GM10266 (cell line): ENCODE results near the gene SLC6A11.

Experiments used
- DNase-seq: peaks from one replicate; pipeline ENCODE4 v3.0.0; 2012; ENCODE audit errors: extremely low spot score
- TF ChIP-seq, protein P1 (sequence below): IDR thresholded peaks from 2 replicates; pipeline ENCODE4 v1.5.1; 2012; ENCODE audit warnings: mild to moderate bottlenecking, low read depth; ENCODE audit not compliant: control insufficient read depth, insufficient read depth; ENCODE audit errors: missing control alignments

The SLC6A11 gene

GRCh38 chr3:10929978-10930665, 114.1 kb downstream of the SLC6A11 start:
- no peak for DNase-seq
- TF ChIP-seq, protein P1, sequence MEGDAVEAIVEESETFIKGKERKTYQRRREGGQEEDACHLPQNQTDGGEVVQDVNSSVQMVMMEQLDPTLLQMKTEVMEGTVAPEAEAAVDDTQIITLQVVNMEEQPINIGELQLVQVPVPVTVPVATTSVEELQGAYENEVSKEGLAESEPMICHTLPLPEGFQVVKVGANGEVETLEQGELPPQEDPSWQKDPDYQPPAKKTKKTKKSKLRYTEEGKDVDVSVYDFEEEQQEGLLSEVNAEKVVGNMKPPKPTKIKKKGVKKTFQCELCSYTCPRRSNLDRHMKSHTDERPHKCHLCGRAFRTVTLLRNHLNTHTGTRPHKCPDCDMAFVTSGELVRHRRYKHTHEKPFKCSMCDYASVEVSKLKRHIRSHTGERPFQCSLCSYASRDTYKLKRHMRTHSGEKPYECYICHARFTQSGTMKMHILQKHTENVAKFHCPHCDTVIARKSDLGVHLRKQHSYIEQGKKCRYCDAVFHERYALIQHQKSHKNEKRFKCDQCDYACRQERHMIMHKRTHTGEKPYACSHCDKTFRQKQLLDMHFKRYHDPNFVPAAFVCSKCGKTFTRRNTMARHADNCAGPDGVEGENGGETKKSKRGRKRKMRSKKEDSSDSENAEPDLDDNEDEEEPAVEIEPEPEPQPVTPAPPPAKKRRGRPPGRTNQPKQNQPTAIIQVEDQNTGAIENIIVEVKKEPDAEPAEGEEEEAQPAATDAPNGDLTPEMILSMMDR = no peak

DNA sequence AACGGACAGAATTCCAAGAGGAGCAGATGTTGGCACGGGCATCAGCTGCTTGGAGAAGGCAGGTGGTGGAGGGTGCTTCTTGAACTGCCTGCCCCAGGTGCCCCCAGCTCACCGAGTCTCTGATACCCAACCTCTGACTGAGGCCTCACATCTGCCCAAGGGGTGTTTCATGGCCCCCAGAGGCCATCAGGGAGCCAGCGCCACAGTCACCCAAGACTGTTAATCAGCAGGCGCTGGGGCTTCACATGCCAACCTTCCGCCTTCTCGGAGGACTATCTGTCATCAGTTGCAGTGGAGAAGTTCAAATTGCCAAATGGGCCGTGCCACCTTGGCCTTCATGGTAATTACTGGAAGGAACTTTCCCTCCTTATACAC, 114.6 kb downstream of the SLC6A11 start:
- TF ChIP-seq, protein P1 = no peak
- no peak for DNase-seq

DNA sequence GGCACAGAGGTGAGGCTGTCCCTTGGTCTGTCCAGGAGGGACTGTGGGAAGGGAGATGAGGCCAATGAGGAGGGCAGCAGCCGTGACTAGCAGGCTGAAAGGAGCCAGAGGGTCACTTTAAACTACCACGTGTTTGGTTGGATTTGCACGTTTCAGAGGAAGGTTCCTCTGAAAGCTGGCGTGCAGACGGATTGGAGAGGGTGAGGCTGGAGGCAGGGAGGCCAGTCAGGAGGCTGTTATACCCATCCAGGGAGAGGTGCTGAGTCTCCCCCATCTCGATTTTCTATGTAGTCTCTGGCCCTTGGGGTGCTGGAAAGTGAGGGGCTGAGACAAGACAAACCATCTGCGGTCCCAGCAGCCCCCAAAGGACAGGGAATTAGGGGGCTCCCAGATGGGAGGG, 116.6 kb downstream of the SLC6A11 start:
- TF ChIP-seq, protein P1 = no peak

GRCh38 chr3:10933021-10933420, 117.0 kb downstream of the SLC6A11 start:
- DNase-seq = no peak
- TF ChIP-seq, protein P1 = no peak

More for the DNA sequence above, 116.6 kb downstream of the SLC6A11 start:
- no peak for DNase-seq

- TF ChIP-seq, protein P1 = no peak
These were observed 117.4 kb downstream of the SLC6A11 start for GRCh38 chr3:10933470-10933804.

DNA sequence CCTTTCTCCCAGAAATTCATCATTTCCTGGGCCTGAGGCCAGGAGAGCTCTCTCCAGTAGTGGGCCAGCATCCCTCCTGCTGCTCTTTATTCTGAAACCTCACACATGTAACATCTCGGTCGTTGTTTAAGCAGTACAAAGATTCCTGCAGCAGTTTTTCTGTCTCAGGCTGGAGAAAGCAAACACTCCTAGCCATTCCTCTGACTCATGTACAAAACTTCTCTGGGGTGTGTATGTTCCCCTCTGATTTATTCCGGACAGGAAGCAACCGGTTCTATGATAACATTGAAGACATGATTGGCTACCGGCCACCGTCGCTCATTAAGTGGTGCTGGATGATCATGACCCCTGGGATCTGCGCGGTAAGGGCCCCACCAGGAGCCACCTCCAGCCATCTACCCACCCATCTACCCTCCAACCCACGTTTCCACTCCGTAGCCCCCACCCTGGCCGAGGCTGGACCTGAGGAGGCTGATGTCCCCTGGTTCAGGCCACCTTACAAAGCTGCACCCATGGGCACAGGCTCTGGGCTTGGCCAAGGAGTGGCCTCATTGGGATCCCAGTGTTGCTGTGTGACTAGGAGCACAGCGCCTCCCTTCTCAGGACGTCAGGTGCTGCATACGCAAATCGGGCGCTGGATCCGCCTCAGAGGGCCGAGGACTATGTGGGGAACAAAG, 117.9 kb downstream of the SLC6A11 start:
- TF ChIP-seq, protein P1 = no peak
- DNase-seq = no peak

More at GRCh38 chr3:10933470-10933804, 117.4 kb downstream of the SLC6A11 start:
- DNase-seq = no peak

DNA sequence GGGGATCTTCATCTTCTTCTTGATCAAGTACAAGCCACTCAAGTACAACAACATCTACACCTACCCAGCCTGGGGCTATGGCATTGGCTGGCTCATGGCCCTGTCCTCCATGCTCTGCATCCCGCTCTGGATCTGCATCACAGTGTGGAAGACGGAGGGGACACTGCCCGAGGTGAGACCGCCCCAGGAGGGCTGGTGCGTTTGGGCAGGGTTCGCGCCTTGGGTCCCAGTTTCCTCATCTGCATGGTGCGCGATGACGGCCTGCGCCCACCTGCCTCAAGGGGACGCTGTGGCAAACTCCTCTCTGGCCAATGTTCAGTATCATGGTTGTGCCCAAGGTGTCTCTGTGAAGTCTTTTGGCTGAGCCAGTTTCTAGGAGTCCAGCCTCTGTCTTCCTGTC, 119.0 kb downstream of the SLC6A11 start:
- TF ChIP-seq, protein P1 = no peak
- DNase-seq = no peak
